ENCODE data around the gene LHFPL2.

DNA sequence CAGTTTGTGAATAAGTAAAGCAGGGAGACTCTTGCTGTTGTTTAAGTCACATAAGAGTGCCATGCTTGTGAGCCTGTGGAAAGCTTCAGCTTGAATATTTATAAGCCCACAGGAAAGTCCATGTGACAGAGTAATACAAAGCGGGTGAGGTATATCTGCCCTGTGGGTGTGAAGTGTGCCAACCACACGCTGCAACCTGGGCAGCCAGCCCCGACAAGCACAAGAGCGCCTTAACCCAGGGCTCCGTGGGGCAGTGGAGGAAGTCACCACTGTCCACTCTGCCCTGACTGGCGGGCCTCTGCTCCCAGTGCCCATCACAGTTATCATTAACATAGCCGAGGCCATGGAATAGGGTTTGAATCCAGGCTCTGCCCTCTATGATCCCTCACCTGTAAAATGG, 155.9 kb downstream of the LHFPL2 start:
- TF ChIP-seq SRF (CRISPR knock-in tag; IDR thresholded peaks at IDR 0.05) (no peak), ZBED1 (IDR thresholded peaks at IDR 0.05) (no peak), BHLHE40 (IDR thresholded peaks at IDR 0.05; ENCODE audit: low read length) (no peak), POLR2AphosphoS5 (IDR thresholded peaks at IDR 0.05; ENCODE audit: control insufficient read depth, insufficient read depth, low read depth, low read length) (no peak)
- TF ChIP-seq, protein P1, sequence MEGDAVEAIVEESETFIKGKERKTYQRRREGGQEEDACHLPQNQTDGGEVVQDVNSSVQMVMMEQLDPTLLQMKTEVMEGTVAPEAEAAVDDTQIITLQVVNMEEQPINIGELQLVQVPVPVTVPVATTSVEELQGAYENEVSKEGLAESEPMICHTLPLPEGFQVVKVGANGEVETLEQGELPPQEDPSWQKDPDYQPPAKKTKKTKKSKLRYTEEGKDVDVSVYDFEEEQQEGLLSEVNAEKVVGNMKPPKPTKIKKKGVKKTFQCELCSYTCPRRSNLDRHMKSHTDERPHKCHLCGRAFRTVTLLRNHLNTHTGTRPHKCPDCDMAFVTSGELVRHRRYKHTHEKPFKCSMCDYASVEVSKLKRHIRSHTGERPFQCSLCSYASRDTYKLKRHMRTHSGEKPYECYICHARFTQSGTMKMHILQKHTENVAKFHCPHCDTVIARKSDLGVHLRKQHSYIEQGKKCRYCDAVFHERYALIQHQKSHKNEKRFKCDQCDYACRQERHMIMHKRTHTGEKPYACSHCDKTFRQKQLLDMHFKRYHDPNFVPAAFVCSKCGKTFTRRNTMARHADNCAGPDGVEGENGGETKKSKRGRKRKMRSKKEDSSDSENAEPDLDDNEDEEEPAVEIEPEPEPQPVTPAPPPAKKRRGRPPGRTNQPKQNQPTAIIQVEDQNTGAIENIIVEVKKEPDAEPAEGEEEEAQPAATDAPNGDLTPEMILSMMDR (IDR thresholded peaks at IDR 0.05 in 2 of 3, conservative IDR thresholded peaks at IDR 0.05 in 1 of 3; ENCODE audit: insufficient read depth in 2 of 3, low read depth in 1 of 3, low read length in 3 of 3): no peak
- TF ChIP-seq, protein P2, sequence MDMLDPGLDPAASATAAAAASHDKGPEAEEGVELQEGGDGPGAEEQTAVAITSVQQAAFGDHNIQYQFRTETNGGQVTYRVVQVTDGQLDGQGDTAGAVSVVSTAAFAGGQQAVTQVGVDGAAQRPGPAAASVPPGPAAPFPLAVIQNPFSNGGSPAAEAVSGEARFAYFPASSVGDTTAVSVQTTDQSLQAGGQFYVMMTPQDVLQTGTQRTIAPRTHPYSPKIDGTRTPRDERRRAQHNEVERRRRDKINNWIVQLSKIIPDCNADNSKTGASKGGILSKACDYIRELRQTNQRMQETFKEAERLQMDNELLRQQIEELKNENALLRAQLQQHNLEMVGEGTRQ (CRISPR knock-in tag; IDR thresholded peaks at IDR 0.05): no peak
- TF ChIP-seq, protein P3, sequence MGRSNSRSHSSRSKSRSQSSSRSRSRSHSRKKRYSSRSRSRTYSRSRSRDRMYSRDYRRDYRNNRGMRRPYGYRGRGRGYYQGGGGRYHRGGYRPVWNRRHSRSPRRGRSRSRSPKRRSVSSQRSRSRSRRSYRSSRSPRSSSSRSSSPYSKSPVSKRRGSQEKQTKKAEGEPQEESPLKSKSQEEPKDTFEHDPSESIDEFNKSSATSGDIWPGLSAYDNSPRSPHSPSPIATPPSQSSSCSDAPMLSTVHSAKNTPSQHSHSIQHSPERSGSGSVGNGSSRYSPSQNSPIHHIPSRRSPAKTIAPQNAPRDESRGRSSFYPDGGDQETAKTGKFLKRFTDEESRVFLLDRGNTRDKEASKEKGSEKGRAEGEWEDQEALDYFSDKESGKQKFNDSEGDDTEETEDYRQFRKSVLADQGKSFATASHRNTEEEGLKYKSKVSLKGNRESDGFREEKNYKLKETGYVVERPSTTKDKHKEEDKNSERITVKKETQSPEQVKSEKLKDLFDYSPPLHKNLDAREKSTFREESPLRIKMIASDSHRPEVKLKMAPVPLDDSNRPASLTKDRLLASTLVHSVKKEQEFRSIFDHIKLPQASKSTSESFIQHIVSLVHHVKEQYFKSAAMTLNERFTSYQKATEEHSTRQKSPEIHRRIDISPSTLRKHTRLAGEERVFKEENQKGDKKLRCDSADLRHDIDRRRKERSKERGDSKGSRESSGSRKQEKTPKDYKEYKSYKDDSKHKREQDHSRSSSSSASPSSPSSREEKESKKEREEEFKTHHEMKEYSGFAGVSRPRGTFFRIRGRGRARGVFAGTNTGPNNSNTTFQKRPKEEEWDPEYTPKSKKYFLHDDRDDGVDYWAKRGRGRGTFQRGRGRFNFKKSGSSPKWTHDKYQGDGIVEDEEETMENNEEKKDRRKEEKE (IDR thresholded peaks at IDR 0.05; ENCODE audit: borderline replicate concordance in 1 of 2, control insufficient read depth in 1 of 2, low read depth in 2 of 2, low read length in 1 of 2): no peak
- TF ChIP-seq, protein P4, sequence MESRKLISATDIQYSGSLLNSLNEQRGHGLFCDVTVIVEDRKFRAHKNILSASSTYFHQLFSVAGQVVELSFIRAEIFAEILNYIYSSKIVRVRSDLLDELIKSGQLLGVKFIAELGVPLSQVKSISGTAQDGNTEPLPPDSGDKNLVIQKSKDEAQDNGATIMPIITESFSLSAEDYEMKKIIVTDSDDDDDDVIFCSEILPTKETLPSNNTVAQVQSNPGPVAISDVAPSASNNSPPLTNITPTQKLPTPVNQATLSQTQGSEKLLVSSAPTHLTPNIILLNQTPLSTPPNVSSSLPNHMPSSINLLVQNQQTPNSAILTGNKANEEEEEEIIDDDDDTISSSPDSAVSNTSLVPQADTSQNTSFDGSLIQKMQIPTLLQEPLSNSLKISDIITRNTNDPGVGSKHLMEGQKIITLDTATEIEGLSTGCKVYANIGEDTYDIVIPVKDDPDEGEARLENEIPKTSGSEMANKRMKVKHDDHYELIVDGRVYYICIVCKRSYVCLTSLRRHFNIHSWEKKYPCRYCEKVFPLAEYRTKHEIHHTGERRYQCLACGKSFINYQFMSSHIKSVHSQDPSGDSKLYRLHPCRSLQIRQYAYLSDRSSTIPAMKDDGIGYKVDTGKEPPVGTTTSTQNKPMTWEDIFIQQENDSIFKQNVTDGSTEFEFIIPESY (CRISPR knock-in tag; IDR thresholded peaks at IDR 0.05): no peak

Data from K562 (cell line).